Left colon (tissue), 2 donors: ENCODE measurements around the gene ATP2A1. TPM values are rescaled to one million over a fixed set of nuclear protein-coding genes. Genes with fewer than 3 reads are reported as not detected.
"Not testable (repeated sequence)": the region's sequence is repeated elsewhere in the genome, so short reads cannot be mapped to it uniquely, and the experiment has no call there.

Source experiments
- ATAC-seq: fragments of 200-7000 bp; cut with Tn5 transposase; one replicate; pipeline ENCODE4 v1.9.1; 2020; ENCODE audit warnings: mild to moderate bottlenecking, moderate library complexity
- DNase-seq, 2 donors: peaks; one replicate each; pipeline ENCODE4 v3.0.0-alpha.2; 2020
- intact Hi-C, 2 donors: fragments of 100-400 bp; cut with DNase I in 1 of 2; cut with micrococcal nuclease in 1 of 2; formaldehyde crosslinking; loops; one replicate each; pipeline versions ENCODE4 v1.11.2 to v1.14.0; 2022; cut with DNase I, micrococcal nuclease
- total RNA-seq, 2 donors: library from RNA; stranded (reverse); fragmentation: NEBNext Ultra II Directional; extraction: Animal tissue kit (Norgen Biotek cat#: 25700); gene quantifications; one replicate each; pipeline ENCODE4 v1.2.1, GENCODE V29; 2021
- donor health status: DM: no; HTN: no; CAD: no.
- donor health status: DM: yes; HTN: yes; CAD: no.

ATP2A1 gene
- total RNA-seq, 2 donors from 2014 or later: 0.47 to 1.3 TPM

DNA sequence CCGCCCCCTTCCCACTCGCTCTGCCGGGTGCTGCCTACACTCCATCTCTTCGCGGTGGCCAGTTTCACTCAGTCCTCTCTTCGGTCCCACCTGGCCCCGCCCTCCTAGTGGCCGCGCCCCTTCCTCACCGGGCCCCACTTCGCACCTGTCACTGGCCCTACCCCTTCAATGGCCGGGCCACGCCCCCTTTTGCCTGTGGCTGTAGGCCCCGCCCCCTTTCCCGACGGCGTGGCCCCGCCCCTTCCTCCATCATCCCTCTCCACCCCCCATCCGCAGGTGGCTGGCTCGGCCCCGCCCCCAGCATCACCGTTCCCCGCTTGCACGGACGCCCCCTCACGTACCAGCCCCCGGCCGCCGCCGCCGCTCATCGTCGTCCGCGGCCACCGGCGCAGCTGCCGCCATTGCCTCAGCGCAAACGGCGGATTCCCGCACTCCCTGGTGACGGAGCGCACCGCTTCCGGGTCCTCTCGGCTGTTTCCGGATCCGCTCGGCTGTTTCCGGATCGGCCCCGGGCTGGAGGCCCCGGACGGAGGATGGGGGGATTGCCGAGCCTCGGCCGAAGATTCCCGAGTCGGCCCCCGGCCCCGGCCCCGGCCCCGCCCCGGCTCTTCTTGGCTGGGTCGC is 46.6 kb downstream of the ATP2A1 start, which contains the start of gene RABEP2:
RABEP2 (minus strand) TSS at position 477 of the 624 bp plus-strand sequence; CDS start at position 402, 75 bp downstream.
- ATAC-seq (peak; percentile 82), DNase-seq (peak; percentile 98 to 99)
- intact Hi-C loops: no loop called here

GRCh38 chr16:28925386-28926228 is 47.3 kb downstream of the ATP2A1 start:
- ATAC-seq: peak; percentile 49
- DNase-seq: peak; percentile 81
- intact Hi-C loops: no loop called here

GRCh38 chr16:28926284-28926683 is 48.0 kb downstream of the ATP2A1 start:
- DNase-seq, intact Hi-C loops, ATAC-seq: not testable (repeated sequence)

GRCh38 chr16:28927815-28928214 is 49.5 kb downstream of the ATP2A1 start:
- intact Hi-C loops: no loop called here
- DNase-seq (no peak), ATAC-seq (no peak)

DNA sequence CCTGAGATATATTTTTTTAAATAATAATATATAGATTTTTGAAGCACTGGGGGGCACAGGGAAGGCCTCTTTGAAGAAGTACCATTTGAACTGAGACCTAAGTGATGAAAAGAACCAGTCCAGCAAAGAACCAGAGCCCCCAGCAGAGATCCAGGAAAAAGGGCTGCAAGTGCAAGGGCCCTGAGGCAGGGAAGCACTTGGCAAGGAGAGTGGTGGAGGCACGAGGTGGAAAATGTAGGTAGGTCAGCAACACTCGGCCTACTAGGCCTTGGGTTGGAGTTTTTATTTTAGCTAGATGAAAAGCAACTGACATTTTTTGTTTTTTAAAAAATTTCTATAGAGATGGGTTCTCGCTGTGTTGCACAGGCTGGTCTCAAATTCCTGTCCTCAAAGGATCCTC is 51.9 kb downstream of the ATP2A1 start:
- intact Hi-C loops: no loop called here
- DNase-seq (no peak), ATAC-seq (no peak)

- intact Hi-C loops: no loop called here
- DNase-seq (peak in 1 of 2 donors; percentile 20), ATAC-seq (no peak)
Measured at GRCh38 chr16:28930652-28931051, 52.4 kb downstream of the ATP2A1 start.

DNA sequence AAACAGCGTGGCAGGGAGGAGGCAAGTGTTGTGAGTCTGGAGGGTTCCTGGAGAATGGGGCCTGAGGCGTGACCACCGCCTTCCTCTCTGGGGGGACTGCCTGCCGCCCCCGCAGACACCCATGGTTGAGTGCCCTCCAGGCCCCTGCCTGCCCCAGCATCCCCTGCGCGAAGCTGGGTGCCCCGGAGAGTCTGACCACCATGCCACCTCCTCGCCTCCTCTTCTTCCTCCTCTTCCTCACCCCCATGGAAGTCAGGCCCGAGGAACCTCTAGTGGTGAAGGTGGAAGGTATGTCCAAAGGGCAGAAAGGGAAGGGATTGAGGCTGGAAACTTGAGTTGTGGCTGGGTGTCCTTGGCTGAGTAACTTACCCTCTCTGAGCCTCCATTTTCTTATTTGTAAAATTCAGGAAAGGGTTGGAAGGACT is 53.5 kb downstream of the ATP2A1 start, which contains the start of gene CD19:
CD19 (plus strand) TSS at position 171 of the 425 bp plus-strand sequence; CDS start at position 201, 30 bp downstream.
- DNase-seq: peak in 1 of 2 donors; percentile 11
- ATAC-seq: no peak
- intact Hi-C loops: no loop called here

DNA sequence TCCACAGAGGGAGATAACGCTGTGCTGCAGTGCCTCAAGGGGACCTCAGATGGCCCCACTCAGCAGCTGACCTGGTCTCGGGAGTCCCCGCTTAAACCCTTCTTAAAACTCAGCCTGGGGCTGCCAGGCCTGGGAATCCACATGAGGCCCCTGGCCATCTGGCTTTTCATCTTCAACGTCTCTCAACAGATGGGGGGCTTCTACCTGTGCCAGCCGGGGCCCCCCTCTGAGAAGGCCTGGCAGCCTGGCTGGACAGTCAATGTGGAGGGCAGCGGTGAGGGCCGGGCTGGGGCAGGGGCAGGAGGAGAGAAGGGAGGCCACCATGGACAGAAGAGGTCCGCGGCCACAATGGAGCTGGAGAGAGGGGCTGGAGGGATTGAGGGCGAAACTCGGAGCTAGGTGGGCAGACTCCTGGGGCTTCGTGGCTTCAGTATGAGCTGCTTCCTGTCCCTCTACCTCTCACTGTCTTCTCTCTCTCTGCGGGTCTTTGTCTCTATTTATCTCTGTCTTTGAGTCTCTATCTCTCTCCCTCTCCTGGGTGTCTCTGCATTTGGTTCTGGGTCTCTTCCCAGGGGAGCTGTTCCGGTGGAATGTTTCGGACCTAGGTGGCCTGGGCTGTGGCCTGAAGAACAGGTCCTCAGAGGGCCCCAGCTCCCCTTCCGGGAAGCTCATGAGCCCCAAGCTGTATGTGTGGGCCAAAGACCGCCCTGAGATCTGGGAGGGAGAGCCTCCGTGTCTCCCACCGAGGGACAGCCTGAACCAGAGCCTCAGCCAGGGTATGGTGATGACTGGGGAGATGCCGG is 54.3 kb downstream of the ATP2A1 start:
- intact Hi-C loops: no loop called here
- ATAC-seq (no peak), DNase-seq (no peak)

GRCh38 chr16:28933171-28933570 is 54.9 kb downstream of the ATP2A1 start:
- DNase-seq (no peak), ATAC-seq (no peak)
- intact Hi-C loops: no loop called here

DNA sequence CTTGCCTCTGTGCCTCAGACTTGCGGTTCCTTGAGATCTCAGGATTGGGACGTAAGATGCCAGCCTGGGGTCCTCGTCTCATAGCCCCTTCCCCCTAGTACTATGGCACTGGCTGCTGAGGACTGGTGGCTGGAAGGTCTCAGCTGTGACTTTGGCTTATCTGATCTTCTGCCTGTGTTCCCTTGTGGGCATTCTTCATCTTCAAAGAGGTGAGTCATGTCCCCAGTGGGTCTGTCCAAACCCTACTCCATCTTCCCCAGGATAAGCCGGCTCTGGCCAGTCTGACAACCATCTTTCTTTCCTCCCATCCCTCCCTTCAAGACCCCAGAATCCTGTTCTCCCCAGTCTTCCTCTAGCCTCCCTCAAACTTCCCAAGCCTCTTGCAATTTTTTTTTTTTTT is 57.1 kb downstream of the ATP2A1 start:
- DNase-seq (no peak), ATAC-seq (no peak)
- intact Hi-C loops: no loop called here

- peak; percentile 99 for ATAC-seq
- intact Hi-C loops: no loop called here
- peak; percentile 88 to 92 for DNase-seq
Measured at GRCh38 chr16:28935924-28936783, 57.9 kb downstream of the ATP2A1 start.

GRCh38 chr16:28936784-28937155 is 58.5 kb downstream of the ATP2A1 start:
- ATAC-seq: no peak
- intact Hi-C loops: no loop called here

DNA sequence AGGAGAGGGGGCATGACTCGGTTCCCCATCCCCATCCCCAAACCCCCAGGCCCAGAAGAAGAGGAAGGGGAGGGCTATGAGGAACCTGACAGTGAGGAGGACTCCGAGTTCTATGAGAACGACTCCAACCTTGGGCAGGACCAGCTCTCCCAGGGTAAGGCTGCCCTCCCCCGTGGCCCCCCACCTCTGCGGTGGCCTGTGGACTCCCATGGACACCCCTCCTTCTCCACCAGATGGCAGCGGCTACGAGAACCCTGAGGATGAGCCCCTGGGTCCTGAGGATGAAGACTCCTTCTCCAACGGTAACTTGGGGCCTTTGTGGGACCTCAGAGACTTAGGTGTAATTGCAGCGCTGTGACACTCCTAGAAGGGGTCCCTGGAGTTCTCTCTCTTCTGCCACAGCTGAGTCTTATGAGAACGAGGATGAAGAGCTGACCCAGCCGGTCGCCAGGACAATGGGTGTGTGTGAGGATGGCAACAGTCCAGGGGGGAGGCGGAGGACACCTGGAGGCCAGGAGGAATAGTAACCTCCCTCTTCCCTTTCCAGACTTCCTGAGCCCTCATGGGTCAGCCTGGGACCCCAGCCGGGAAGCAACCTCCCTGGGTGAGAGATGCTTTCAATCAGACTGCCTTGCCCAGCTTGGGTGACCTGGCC is 59.1 kb downstream of the ATP2A1 start:
- intact Hi-C loops: no loop called here

More at GRCh38 chr16:28936784-28937155, 58.5 kb downstream of the ATP2A1 start:
- DNase-seq: no peak

DNA sequence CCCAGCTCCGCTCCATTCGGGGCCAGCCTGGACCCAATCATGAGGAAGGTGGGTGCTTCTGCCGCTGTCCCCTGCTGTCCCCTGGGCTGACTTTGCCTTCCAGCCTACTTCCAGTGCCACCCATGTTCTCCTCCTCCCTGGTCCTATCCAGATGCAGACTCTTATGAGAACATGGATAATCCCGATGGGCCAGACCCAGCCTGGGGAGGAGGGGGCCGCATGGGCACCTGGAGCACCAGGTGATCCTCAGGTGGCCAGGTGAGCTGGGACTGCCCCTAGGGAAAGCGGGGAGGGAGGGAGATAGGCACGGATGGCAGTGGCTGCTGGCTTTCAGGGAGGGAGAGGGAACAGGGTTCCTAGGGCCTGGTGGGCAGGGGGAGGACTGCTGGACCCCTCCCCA is 60.4 kb downstream of the ATP2A1 start:
- ATAC-seq (no peak), DNase-seq (no peak)
- intact Hi-C loops: no loop called here

More for the DNA sequence above, 59.1 kb downstream of the ATP2A1 start:
- DNase-seq: no peak
- no peak for ATAC-seq

GRCh38 chr16:28939825-28940224 is 61.5 kb downstream of the ATP2A1 start:
- ATAC-seq, intact Hi-C loops, DNase-seq: not testable (repeated sequence)

DNA sequence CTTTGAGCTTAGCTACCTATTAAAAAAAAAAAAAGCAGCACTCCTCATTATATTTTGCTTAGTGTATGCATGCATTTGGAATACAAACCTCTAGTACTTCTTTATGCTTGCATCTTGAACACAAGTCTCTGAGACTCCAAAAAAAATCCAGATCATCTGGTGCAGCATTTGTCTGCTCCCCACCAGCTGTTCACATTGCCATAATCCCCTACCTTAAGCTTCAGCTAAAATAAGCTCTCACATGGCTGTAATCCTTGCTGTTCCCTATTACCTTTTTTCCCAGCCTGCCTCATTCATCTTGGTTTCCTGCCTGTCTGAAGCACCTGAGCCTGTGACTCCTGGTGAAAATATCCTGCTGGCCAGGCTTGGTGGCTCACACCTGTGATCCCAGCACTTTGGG is 65.0 kb downstream of the ATP2A1 start:
- DNase-seq (no peak), ATAC-seq (no peak)
- intact Hi-C loops: no loop called here

- DNase-seq: no peak
- no peak for ATAC-seq
- intact Hi-C loops: no loop called here
Measured at GRCh38 chr16:28946681-28947080, 68.4 kb downstream of the ATP2A1 start.
